ENCODE data around the gene MAGI2.

DNA sequence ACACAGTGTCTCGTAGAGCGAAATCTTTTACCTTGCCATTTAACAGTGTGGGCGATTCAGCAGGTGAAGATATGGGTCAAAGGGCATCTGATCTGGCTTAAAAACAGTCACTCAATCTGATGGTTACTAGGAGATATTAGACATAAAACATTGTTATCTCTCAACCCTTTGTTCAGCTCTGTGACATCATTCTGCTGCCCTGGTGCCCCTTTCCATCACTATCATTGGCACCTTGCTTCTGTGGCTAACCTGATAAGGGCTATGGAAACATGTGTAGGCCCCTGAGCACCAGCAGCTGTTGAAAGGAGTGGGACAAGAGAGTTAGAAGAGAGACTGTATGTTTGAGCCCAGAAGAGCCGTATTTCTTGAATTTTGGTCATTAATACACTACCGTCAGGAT is 1004.6 kb downstream of the MAGI2 start:
- no peak for TF ChIP-seq ZC3H10 (CRISPR knock-in tag; IDR thresholded peaks at IDR 0.05)
- TF ChIP-seq ZNF70 (CRISPR knock-in tag; IDR thresholded peaks at IDR 0.05) = no peak

Measured in SK-N-SH treated with all-trans-retinoic acid at 6 μM for 48 hours (cell line).